ENCODE results near the gene HEBP2.

The HEBP2 gene

DNA sequence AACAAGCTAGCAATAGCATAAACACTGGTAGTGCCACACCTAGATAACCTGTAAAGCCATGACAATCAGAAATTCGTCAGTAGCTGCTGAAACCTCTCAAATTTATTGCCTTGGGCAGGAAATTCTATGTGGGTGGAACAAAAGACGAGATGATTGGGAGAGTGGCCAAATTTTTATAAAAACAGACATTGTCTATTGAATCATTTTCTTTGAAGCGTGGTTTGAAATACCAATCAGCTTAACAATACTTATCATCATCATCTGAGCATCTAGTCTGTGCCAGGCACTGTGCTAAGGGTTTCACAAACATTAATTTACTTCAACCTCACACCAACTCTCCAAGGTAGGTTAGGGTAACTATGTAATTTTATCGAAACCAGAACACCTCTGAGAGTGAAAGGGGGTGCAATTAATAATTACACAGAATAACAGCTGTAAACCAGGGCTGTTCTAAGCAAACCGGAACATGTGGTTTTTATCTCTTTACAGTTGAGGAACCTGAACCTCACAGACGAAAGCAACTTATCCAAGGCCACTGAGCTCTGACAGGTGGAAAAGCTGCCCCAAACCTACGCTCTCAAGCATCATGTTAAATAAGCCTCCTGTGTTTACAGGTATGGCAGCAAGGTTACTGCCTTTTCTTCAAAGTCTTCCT, 51.9 kb downstream of the HEBP2 start:
- no peak for DNase-seq

DNA sequence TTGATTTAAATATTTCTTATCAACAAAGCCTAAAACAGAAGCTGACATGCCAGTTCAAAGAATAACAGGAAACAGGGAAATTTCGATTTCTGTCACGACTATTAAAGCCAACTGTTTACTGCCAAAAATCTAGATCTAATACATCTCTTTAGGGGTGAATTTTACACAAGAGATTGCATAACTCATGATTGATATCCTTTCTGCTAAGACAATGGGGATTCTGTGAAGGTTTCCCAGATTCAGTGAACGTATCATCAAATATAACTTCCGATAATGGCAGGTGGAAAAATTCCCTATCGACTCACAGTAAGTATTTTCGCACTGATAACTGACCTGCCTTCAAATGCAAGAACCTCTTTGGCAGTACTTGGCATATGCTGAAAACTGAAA, 52.4 kb downstream of the HEBP2 start:
- no peak for DNase-seq

DNA sequence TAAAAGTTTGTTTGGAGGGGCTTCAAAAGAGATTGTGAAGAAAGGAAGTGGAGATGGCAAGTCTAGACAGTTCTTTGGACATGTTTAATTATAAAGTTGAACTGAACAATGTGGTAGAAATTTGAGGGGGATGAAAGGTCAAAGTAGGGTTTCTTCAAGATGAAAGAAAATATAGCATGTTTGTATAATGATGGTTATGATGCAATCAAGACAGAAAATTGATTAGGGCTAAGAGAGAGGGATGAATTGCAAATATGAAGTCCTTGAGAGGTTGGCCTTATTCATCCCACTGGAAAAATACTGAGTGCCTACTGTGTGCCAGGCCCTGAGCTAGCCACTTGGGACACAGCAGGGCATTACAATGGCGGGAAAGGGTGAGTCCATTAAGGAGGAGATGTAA, 57.6 kb downstream of the HEBP2 start:
- no peak for DNase-seq

DNA sequence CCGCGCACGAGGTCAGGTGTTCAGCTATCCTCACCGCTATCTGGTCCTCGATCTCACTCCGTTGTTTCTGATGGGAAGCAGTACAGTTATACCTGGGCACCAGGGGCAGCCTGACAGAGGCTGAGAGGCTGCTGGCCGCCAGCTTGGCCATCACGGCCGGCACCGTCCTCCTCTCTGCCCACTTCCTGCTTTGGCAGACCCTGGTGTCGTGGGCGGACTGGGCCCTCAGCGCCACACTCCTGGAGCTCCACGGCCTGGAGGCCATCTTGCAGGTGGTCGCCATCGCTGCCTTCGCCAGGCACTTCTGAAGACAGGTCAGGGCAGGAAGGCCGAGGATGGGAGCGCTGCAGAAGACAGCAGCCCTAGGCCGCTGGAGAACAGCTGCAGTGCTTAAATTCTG, 60.1 kb downstream of the HEBP2 start:
- DNase-seq: no peak

DNA sequence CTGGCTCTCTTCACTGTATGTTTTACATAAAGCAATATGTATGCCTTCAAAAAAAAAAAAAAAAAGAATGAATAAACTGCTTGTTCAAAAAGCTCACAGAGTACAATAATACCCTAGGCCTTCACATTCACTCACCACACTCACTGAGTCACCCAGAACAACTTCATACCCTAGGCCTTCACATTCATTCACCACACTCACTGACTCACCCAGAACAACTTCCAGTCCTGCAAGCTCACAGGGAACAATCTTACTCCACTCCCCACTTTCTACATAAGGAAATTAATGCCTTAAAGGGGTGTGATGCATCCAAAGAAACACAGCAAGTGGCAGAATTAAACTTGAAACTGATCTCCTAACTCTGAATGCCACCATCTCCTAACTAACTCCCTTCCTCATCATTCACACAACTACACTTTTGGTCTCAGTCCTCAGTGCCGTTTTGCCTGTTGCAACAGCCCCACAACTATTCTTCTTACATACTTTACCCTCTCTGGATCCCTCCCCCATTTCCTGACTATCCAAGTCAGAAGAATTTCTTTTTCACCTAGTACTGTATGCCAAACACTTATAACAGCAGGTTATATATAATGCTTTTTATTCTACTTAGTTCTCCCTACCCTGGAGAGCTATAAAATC, 61.1 kb downstream of the HEBP2 start:
- peak; percentile 27 for DNase-seq

DNA sequence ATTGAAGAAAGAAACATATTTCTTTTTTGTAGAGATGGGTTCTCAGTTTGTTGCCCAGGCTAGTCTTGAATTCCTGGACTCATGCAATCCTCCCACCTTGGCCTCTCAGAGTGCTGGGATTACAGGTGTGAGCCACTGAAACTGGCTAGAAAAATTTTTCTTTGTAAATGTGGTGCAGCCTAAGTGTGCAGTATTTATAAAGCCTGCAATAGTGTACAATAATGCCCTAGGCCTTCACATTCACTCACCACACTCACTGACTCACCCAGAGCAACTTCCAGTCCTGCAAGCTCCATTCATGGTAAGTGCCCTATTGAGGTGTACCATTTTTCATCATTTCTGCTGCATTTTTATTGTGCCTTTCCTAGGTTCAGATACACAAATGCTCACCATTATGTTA, 63.9 kb downstream of the HEBP2 start:
- no peak for DNase-seq

DNA sequence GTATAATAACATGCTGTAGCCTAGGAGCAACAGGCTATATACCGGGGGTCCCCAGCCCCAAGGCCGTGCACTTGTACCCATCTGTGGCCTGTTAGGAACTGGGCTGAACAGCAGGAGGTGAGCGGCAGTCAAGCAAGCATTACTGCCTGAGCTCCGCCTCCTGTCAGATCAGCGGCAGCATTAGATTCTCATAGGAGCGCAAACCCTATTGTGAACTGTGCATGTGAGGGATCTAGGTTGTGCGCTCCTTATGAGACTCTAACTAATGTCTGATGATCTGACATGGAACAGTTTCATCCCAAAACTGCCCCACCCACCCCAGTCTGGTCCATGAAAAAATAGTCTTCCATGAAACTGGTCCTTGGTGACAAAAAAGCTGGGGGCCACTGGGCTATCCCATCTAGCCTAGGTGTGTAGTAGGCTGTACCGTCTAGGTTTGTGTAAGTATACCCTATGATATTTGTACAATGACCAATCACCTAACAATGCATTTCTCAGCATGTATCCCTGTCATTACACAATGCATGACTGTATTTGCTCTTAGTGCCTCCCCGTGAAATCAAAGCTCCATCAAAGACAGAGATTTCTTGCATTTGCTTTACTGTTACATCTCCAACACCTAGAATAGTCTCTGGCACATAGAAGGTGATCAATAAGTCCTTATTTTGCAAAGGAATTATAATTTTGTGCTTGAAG, 64.4 kb downstream of the HEBP2 start:
- no peak for DNase-seq

Measured in stimulated activated CD4-positive, alpha-beta T cell treated with anti-CD3 and anti-CD28 coated beads, Interleukin-1b, Interleukin-23, amount 100 ng/mL, for 48 hours (primary cell).